Ovary (tissue), 9 donors: ENCODE results near the gene CREG2. TPM values are rescaled to one million over a fixed set of nuclear protein-coding genes. Genes with fewer than 3 reads are reported as not detected.
"Not testable (repeated sequence)": the region's sequence is repeated elsewhere in the genome, so short reads cannot be mapped to it uniquely, and the experiment has no call there.

Source experiments
- DNase-seq, 5 donors: peaks; one replicate each; pipeline ENCODE4 v3.0.0-alpha.2; 2019 to 2020
- H3K27ac ChIP-seq, 2 donors: fragments of 200-600 bp; one replicate each; pipeline versions ENCODE4 v1.5.1 to v1.8.0; 2019 to 2022
- H3K27me3 ChIP-seq: fragments of 200-600 bp; one replicate; pipeline ENCODE4 v1.8.0; 2022
- H3K36me3 ChIP-seq: fragments of 200-600 bp; sonication (generic); one replicate; pipeline ENCODE4 v1.5.1; 2019
- H3K4me1 ChIP-seq: one replicate; pipeline ENCODE4 v1.8.1; 2013; ENCODE audit warnings: mild to moderate bottlenecking, moderate library complexity; ENCODE audit not compliant: insufficient read depth
- H3K4me3 ChIP-seq: fragments of 200-600 bp; sonication (generic); one replicate; pipeline ENCODE4 v1.5.1; 2017
- H3K9me3 ChIP-seq, 2 donors: fragments of 200-600 bp in 1 of 2; sonication (generic) in 1 of 2; one replicate each; pipeline versions ENCODE4 v1.5.1 to v1.8.1; 2013 to 2019; ENCODE audit warnings: mild to moderate bottlenecking in 1 of 2, moderate library complexity in 1 of 2
- CTCF ChIP-seq, 3 donors: fragments of 450-650 bp in 2 of 3; fragments of 200-600 bp in 1 of 3; IDR thresholded peaks; one replicate each; pipeline versions ENCODE4 v1.5.1 to v1.8.0; 2016 to 2022; ENCODE audit warnings: antibody characterized with exemption in 3 of 3, mild to moderate bottlenecking in 1 of 3
- EP300 ChIP-seq: sonication (generic); formaldehyde crosslinking; IDR thresholded peaks from one replicate; pipeline ENCODE4 v1.6.1; 2017; ENCODE audit warnings: antibody characterized with exemption
- POLR2A ChIP-seq: fragments of 450-650 bp; IDR thresholded peaks from one replicate; pipeline ENCODE4 v1.6.1; 2017; ENCODE audit warnings: antibody characterized with exemption, mild to moderate bottlenecking, moderate library complexity
- WGBS, 3 donors: extraction: QIAGEN DNeasy Blood & Tissue Kit in 1 of 3; methylation state at CpG; one replicate each; pipeline versions ENCODE4 v1.1.5 to v1.1.7; 2013 to 2017; 5-methylcytosine and 5-hydroxymethylcytosine counted together
- intact Hi-C, 4 donors: fragments of 100-400 bp; cut with DNase I; formaldehyde crosslinking; loops; one replicate each; pipeline versions ENCODE4 v1.11.0 to v1.15.1; 2022 to 2023
- polyA plus RNA-seq, 2 donors: library from polyadenylated mRNA; stranded (reverse); fragments of 200-250 nt in 1 of 2; fragments of 350-450 nt in 1 of 2; fragmentation: Illumina TruSeq in 1 of 2; extraction: RNeasy Lipid Tissue Mini Kit (QIAGEN cat#74804) in 1 of 2; gene quantifications; one replicate each; pipeline ENCODE4 v1.2.3, GENCODE V29; 2013 to 2014
- total RNA-seq, 7 donors: library from RNA; depleted of rRNA in 2 of 7; stranded (reverse); fragments of >200 nt in 2 of 7; fragmentation: NEBNext Ultra II Directional in 3 of 7; extraction: Animal tissue kit (Norgen Biotek cat#: 25700) in 3 of 7; gene quantifications; one replicate each; pipeline versions ENCODE4 v1.1.0 to v1.2.4, GENCODE V29; 2016 to 2023
- donor health status: DM: no; HTN: no; CAD: no; lungs with moderate emphysema.
- donor health status: DM: no; HTN: no; CAD: no.
- donor health status: Bipolar disorder and iron deficiency.
- donor health status: DM: yes; HTN: yes; CAD: no.
- donor health status: DM: no; HTN: no; CAD: no.
- donor health status: DM: yes; HTN: yes; CAD: no.

CREG2 gene
- total and polyA plus RNA-seq, 9 donors: 0.04 to 0.57 (median 0.19) TPM; not detected in 1

GRCh38 chr2:101329026-101329425 lies 58.3 kb downstream of the CREG2 start:
- DNase-seq: no peak
- Histone ChIP-seq H3K4me3 (no peak overlapping the region), H3K27ac (no peak overlapping the region), H3K36me3 (no peaks in the 10 kb centered on the region), H3K9me3 (no peaks in the 10 kb centered on the region), H3K27me3 (no peaks in the 10 kb centered on the region), H3K4me1 (no peaks in the 10 kb centered on the region)
- TF ChIP-seq CTCF (IDR thresholded peaks at IDR 0.05): no peak
- TF ChIP-seq EP300: no peak
- intact Hi-C loops: no loop called here
- WGBS, 3 donors: 83 to 89% (median 84%) methylated on average over 4 of the region's 4 CpGs

- DNase-seq: no peak
- Histone ChIP-seq H3K9me3 (no peaks in the 10 kb centered on the region), H3K36me3 (no peaks in the 10 kb centered on the region), H3K4me3 (no peak overlapping the region), H3K27ac (no peak overlapping the region), H3K4me1 (no peaks in the 10 kb centered on the region), H3K27me3 (no peaks in the 10 kb centered on the region)
- intact Hi-C loops: no loop called here
- TF ChIP-seq POLR2A: no peak
- TF ChIP-seq CTCF (IDR thresholded peaks at IDR 0.05): no peak
- no peak for TF ChIP-seq EP300
- WGBS, 3 donors: 52 to 56% (median 55%) methylated on average over 3 of the region's 3 CpGs
These were observed 58.8 kb downstream of the CREG2 start for GRCh38 chr2:101328474-101329007.

GRCh38 chr2:101327863-101328394 lies 59.4 kb downstream of the CREG2 start:
- H3K27ac ChIP-seq: no peak overlapping the region
- no peak for DNase-seq
- H3K36me3 ChIP-seq: no peaks in the 10 kb centered on the region
- H3K4me1 ChIP-seq: no peaks in the 10 kb centered on the region
- intact Hi-C loops: no loop called here
- WGBS, 3 donors: 61 to 68% (median 65%) methylated on average over 5 of the region's 5 CpGs
- no peaks in the 10 kb centered on the region for H3K9me3 ChIP-seq
- TF ChIP-seq POLR2A (no peak), CTCF (IDR thresholded peaks at IDR 0.05) (no peak), EP300 (no peak)
- no peak overlapping the region for H3K4me3 ChIP-seq
- no peaks in the 10 kb centered on the region for H3K27me3 ChIP-seq

- Histone ChIP-seq H3K4me1 (no peaks in the 10 kb centered on the region), H3K9me3 (no peaks in the 10 kb centered on the region), H3K27me3 (no peaks in the 10 kb centered on the region), H3K27ac (no peak overlapping the region), H3K36me3 (no peaks in the 10 kb centered on the region), H3K4me3 (no peak overlapping the region)
- DNase-seq: no peak
- 78 to 91% (median 90%) methylated on average over 1 of the region's 1 CpG for WGBS, 3 donors
- intact Hi-C loops: no loop called here
- TF ChIP-seq EP300 (no peak), CTCF (IDR thresholded peaks at IDR 0.05) (no peak), POLR2A (no peak)
These were observed 61.9 kb downstream of the CREG2 start for GRCh38 chr2:101325425-101325824.

- H3K36me3 ChIP-seq, DNase-seq, H3K27ac ChIP-seq, intact Hi-C loops, H3K4me1 ChIP-seq, H3K27me3 ChIP-seq, H3K4me3 ChIP-seq, H3K9me3 ChIP-seq: not testable (repeated sequence)
- 90 to 93% (median 92%) methylated on average over 6 of the region's 6 CpGs for whole genome bisulfite sequencing, 3 donors
These were observed 70.7 kb downstream of the CREG2 start for GRCh38 chr2:101316568-101316967.
